Heart right ventricle (tissue), 16 donors: ENCODE measurements around the gene CORO2B. TPM values are rescaled to one million over a fixed set of nuclear protein-coding genes. Genes with fewer than 3 reads are reported as not detected.

Experiments used
- ATAC-seq, 8 donors: fragments of 200-7000 bp; cut with Tn5 transposase; one replicate each; pipeline ENCODE4 v1.9.1; 2020; ENCODE audit warnings: mild to moderate bottlenecking in 8 of 8, moderate library complexity in 8 of 8, moderate number of reproducible peaks in 1 of 8
- DNase-seq, 2 donors: peaks; one replicate each; pipeline ENCODE4 v3.0.0-alpha.2; 2020
- H3K27ac ChIP-seq, 10 donors: fragments of 200-600 bp; sonication (generic) in 2 of 10; one replicate each; pipeline versions ENCODE4 v1.5.0 to v1.8.0; 2020 to 2022; ENCODE audit warnings: mild to moderate bottlenecking in 3 of 10
- H3K27me3 ChIP-seq, 7 donors: fragments of 200-600 bp; one replicate each; pipeline ENCODE4 v1.8.0; 2021 to 2022; ENCODE audit warnings: mild to moderate bottlenecking in 2 of 7
- H3K36me3 ChIP-seq, 9 donors: fragments of 200-600 bp; sonication (generic) in 1 of 9; one replicate each; pipeline versions ENCODE4 v1.5.0 to v1.8.0; 2020 to 2022; ENCODE audit warnings: mild to moderate bottlenecking in 2 of 9
- H3K4me1 ChIP-seq, 9 donors: fragments of 200-600 bp; sonication (generic) in 1 of 9; one replicate each; pipeline versions ENCODE4 v1.5.0 to v1.8.0; 2020 to 2022; ENCODE audit warnings: mild to moderate bottlenecking in 4 of 9
- H3K4me3 ChIP-seq, 10 donors: fragments of 200-600 bp; sonication (generic) in 2 of 10; one replicate each; pipeline versions ENCODE4 v1.5.0 to v1.8.0; 2020 to 2022; ENCODE audit warnings: mild to moderate bottlenecking in 7 of 10, moderate library complexity in 2 of 10
- H3K9me3 ChIP-seq, 11 donors: fragments of 200-600 bp in 10 of 11; sonication (generic) in 2 of 11; one replicate each; pipeline versions ENCODE4 v1.5.0 to v1.8.0; 2013 to 2022; ENCODE audit warnings: mild to moderate bottlenecking in 2 of 11, control low read depth in 1 of 11, moderate library complexity in 1 of 11
- WGBS, 2 donors: extraction: QIAGEN DNeasy Blood & Tissue Kit; methylation state at CpG; one replicate each; pipeline ENCODE4 v1.1.7; 2013; ENCODE audit warnings: inconsistent platforms in 1 of 2; 5-methylcytosine and 5-hydroxymethylcytosine counted together
- intact Hi-C, 10 donors: fragments of 100-400 bp; cut with DNase I; formaldehyde crosslinking; loops; one replicate each; pipeline versions ENCODE4 v1.11.1 to v1.14.2; 2022
- polyA plus RNA-seq, 2 donors: library from polyadenylated mRNA; stranded (reverse); fragments of 200-250 nt; gene quantifications; one replicate each; pipeline ENCODE4 v1.2.3, GENCODE V29; 2013
- total RNA-seq, 10 donors: library from RNA; stranded (reverse); fragmentation: NEBNext Ultra II Directional in 3 of 10; extraction: Animal tissue kit (Norgen Biotek cat#: 25700) in 3 of 10; gene quantifications; one replicate each; pipeline versions ENCODE4 v1.2.1 to v1.2.4, GENCODE V29; 2021 to 2023
- TF ChIP-seq, protein P1 (sequence below), 9 donors: fragments of 200-600 bp; sonication (generic) in 2 of 9; IDR thresholded peaks; one replicate each; pipeline versions ENCODE4 v1.5.0 to v1.8.0; 2021 to 2022; ENCODE audit warnings: antibody characterized with exemption in 9 of 9, mild to moderate bottlenecking in 5 of 9, moderate library complexity in 1 of 9
- donor health status: Arrhythmogenic right ventricular cardiomyopathy.
- donor health status: ischemic (EF 13 %, LVEDD 7.1; RV severe dilation, severe dysfunction).
- donor health status: healthy with polysubstance abuse.
- donor health status: DM: no; HTN: yes; CAD: no.
- donor health status: DM: no; HTN: no; CAD: no.
- donor health status: ischemic (EF 25% LVEDD 6.9; RV normal size, moderate dysfunction).
- donor health status: ischemic (EF 25% LVEDD 5.7; RV mildly dilated, moderate dysfunction).
- donor health status: healthy.
- donor health status: DM: yes; HTN: yes; CAD: no.
- donor health status: Ischemic cardiomyopathy.
- donor health status: ischemic (EF 35%, LVEDD 5.7; RV mildly dilated, moderate dysfunction).
- donor health status: nonischemic (EF 11% LVEDD 7.7; RV severe dilation, severe dysfunction).
- donor health status: DM: yes; HTN: yes; CAD: no.
- donor health status: PGD.
- donor health status: ischemic (EF 29% LVEDD 5.4; RV normal size, mild dysfunction).
- donor health status: nonischemic (EF 23%, LVEDD 6.1; RV moderate dilation, normal function).

Gene CORO2B
- total and polyA plus RNA-seq, 12 donors, result 2.6 to 8.1 (median 4.5) TPM

DNA sequence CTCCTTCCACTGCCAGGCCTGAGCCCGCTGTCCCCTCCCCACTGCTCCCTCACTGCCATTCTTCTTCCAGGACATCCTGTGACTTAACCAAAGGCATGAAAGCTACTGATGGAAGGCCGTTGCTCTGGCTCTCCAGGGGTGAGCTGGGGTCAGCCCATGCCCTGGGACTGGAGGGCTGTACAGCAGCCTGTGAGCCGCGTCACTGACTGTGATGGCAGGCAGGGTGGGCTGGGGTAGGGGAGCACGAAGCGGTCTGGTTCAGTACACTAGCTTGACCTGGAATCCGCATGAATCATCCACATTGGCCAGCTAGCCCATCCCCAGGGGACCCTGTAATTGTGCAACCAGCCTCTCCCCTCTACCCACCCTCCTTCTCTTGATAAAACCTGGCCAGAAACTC, 30.8 kb downstream of the CORO2B start:
- intact Hi-C loops, result no loop called here
- TF ChIP-seq, protein P1, sequence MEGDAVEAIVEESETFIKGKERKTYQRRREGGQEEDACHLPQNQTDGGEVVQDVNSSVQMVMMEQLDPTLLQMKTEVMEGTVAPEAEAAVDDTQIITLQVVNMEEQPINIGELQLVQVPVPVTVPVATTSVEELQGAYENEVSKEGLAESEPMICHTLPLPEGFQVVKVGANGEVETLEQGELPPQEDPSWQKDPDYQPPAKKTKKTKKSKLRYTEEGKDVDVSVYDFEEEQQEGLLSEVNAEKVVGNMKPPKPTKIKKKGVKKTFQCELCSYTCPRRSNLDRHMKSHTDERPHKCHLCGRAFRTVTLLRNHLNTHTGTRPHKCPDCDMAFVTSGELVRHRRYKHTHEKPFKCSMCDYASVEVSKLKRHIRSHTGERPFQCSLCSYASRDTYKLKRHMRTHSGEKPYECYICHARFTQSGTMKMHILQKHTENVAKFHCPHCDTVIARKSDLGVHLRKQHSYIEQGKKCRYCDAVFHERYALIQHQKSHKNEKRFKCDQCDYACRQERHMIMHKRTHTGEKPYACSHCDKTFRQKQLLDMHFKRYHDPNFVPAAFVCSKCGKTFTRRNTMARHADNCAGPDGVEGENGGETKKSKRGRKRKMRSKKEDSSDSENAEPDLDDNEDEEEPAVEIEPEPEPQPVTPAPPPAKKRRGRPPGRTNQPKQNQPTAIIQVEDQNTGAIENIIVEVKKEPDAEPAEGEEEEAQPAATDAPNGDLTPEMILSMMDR (IDR thresholded peaks at IDR 0.05), result no peak
- ATAC-seq (peak; percentile 41 to 90 (median 76)), DNase-seq (peak; percentile 76 to 82)
- WGBS, 2 donors, result 62 to 67% methylated on average over 7 of the region's 7 CpGs
- no peaks in the 10 kb centered on the region for H3K36me3 ChIP-seq
- peak overlapping the region; percentile 17 to 83 (median 71) for H3K27ac ChIP-seq
- H3K27me3 ChIP-seq, result no peaks in the 10 kb centered on the region
- peaks cover 0 to 6% (median 0%) of the 10 kb centered on the region in 11 donors for H3K9me3 ChIP-seq
- peaks cover 23 to 74% (median 59%) of the 10 kb centered on the region in 9 donors for H3K4me1 ChIP-seq
- H3K4me3 ChIP-seq, result no peak overlapping the region

- Histone ChIP-seq H3K27ac (peak overlapping the region in 2 of 10 donors; percentile 70 to 81), H3K27me3 (no peaks in the 10 kb centered on the region), H3K9me3 (peaks cover 0 to 6% (median 0%) of the 10 kb centered on the region in 11 donors), H3K36me3 (no peaks in the 10 kb centered on the region), H3K4me3 (no peak overlapping the region), H3K4me1 (peaks cover 28 to 74% (median 57%) of the 10 kb centered on the region in 9 donors)
- TF ChIP-seq, protein P1 (IDR thresholded peaks at IDR 0.05), result no peak
- DNase-seq, result no peak
- no peak for ATAC-seq
- WGBS, 2 donors, result 62 to 71% methylated on average over 8 of the region's 8 CpGs
- intact Hi-C loops, result no loop called here
Measured at GRCh38 chr15:68610825-68611224, 32.0 kb downstream of the CORO2B start.

DNA sequence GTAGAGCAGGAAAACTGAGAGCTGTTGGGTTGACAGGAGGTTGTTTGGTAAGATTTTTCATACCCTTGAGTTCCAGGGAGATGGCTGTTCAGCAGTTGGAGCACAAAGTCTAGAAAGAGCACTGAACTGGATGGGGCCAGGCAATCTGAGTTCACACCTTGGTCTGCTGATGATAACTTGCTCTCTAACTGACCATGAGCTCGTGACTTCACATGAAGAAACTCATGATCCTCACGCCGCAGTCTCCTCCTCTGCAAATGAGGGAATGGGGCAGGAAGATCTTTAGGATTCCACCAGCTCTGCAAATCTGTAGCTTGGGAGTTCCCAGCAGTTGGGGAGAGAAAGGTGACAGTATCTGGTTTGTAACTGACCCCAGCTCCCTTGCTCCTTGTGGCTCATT, 33.7 kb downstream of the CORO2B start:
- no peak overlapping the region for H3K27ac ChIP-seq
- ATAC-seq (no peak), DNase-seq (no peak)
- H3K4me1 ChIP-seq, result peaks cover 28 to 76% (median 59%) of the 10 kb centered on the region in 9 donors
- WGBS, 2 donors, result 96% methylated on average over 3 of the region's 3 CpGs
- TF ChIP-seq, protein P1 (IDR thresholded peaks at IDR 0.05), result no peak
- no peaks in the 10 kb centered on the region for H3K36me3 ChIP-seq
- H3K4me3 ChIP-seq, result no peak overlapping the region
- no peaks in the 10 kb centered on the region for H3K9me3 ChIP-seq
- intact Hi-C loops, result no loop called here
- no peaks in the 10 kb centered on the region for H3K27me3 ChIP-seq

GRCh38 chr15:68612979-68613740, 34.4 kb downstream of the CORO2B start:
- Histone ChIP-seq H3K27ac (no peak overlapping the region), H3K27me3 (no peaks in the 10 kb centered on the region), H3K4me1 (peaks cover 23 to 71% (median 52%) of the 10 kb centered on the region in 9 donors), H3K36me3 (no peaks in the 10 kb centered on the region), H3K4me3 (no peak overlapping the region), H3K9me3 (no peaks in the 10 kb centered on the region)
- TF ChIP-seq, protein P1 (IDR thresholded peaks at IDR 0.05), result no peak
- intact Hi-C loops, result no loop called here
- 93 to 95% methylated on average over 6 of the region's 6 CpGs for WGBS, 2 donors
- ATAC-seq (no peak), DNase-seq (no peak)
